HG02970 (cell line): ENCODE results near the gene NXF1.
"Not testable (repeated sequence)": the region's sequence is repeated elsewhere in the genome, so short reads cannot be mapped to it uniquely, and the experiment has no call there.

Experiments
- ATAC-seq: cut with Tn5 transposase; IDR thresholded peaks from one replicate; pipeline ENCODE4 v1.9.1; 2021; ENCODE audit warnings: mild to moderate bottlenecking, moderate library complexity, moderate number of reproducible peaks; ENCODE audit not compliant: unreplicated experiment, low FRiP score

Gene NXF1

DNA sequence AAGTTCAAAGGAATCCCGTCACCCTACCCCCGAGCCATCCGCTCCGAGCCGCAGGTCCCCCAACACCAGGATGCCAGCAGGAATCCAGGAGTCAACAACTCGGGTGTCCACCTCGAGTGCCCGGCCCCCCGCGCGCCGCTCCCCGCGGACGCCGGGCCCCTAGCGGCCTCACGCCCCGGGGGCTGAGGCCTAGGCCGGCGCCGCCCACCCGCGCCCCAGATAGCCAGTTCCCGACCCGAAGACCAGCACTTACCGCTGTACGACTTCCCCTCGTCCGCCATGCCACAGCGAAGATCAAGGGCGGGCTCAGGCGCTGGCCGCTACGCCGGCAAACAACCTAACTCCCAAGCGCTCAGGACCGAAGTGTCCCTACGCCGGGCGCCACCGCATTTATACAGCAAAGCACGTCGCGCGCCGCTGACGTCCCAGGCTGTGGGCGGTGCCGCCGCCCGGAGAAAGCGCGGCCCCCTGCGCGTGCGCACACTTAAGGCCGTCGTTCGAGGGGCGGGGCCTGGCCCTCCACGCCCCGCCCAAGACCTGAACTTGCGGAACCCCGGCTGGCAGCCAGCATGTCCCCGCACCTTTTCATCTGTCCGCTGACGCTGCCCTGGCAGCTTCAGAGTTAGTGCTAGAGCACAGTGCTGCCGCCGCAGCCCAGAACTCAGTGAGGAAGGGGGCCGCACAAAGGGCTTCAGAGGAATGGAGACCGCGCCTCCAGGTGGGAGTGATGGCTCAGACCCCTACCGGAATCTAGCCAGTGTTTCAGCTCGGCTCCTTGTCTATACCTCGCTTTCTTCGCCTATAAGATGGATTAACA is at the start of gene NXF1:
NXF1 (minus strand) TSS at position 365 of the 817 bp plus-strand sequence; CDS start at position 281, 84 bp downstream.
- ATAC-seq: peak; percentile 92

DNA sequence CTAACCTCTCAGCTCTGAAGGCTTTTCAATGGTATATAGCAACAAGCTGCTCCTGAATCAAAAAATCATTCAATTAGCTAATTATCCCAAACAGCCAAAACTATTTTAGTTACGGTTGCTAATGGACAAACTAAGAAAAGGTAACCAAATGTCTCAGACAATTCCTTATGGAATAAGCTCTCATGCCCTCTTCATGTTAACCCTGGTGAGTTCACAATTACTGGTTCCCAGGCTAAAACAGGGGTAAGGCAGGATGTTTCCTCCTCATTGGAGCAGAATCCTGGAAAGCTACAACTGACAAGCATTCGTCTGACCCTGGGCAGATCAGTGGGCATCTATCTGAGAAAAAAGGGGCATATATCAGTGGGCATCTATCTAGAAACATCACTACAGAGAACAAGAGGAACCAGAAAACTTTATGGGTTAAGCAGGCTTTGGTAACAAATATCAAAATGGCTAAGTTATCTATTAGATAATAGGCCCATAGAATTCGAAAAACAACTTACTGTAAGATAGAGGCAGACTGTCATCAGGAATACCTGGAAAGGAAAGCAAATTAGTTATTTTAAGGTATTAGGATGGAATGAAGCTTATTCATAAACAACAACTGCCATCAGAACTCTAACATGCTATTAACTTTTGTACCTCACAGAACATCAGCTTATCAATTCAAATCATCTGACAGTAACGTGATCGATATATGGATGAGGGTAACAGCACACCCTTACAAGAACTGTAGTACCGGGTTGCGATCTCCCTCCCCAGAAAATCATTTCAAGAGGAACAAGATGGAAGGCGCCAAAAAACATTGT is 49.0 kb upstream of the NXF1 start:
- ATAC-seq: no peak

DNA sequence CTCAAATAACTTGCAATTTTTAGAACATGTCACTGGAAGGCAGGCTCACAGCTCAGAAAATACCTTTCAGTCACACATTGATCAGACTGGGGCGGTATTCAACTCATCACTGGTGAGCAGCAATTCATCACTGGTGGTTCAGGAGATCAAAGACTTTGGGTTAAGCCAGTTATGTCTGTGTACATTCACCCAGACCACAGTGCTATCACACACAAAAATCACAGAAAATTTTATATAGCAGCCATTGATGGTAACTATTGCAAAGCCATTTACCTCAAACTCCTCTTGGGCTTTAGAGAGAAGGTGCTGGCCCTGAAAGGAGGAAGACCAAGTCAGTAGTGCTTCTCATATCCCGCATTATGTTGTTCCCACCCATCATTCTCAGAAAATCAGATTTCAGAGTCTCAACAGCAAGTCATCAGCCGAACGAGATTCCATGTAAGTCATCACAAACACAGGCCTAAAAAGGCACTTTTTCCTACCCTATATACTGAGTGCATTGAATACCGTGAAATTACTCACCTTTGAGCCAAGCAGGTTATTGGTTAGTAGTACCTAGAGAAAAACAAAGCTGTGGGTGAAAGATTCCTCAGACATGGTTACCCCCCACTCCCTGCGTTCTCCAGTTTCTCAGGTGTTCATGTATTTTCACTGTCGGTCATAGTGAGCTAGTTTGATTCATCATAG is 48.2 kb upstream of the NXF1 start:
- ATAC-seq: no peak

DNA sequence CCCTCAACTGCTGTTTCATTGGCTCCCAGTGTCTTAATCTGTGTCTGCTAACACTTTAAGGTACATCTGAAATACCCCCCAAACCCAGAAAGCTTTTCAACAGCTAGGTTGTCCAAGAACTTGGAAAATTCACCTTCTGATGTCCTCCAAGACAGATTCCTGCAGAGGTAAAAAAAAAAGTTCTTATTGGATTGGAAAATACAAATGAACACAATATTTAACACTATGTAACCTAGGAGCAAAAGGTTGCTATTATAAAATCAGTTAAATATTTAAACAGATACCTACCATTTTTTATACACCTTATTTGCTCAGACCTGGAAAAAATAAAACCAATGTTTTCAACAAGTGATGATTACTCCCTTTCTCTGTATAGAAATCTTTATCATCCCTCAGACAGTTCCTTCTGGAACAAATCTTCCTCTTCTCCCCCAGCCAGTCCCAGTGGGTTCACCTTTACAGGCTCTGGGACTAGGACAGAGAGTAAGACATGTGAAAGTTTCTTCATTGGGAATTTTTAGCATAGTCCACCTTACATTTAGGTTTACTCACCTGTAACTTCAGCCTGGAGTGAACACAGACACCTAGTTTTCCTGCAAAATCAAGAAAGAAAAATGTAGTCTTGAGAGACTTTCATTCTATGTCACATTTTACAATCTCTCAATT is 47.4 kb upstream of the NXF1 start:
- ATAC-seq: no peak

- ATAC-seq: no peak
These were observed 46.7 kb upstream of the NXF1 start for GRCh38 chr11:62851807-62852522.

DNA sequence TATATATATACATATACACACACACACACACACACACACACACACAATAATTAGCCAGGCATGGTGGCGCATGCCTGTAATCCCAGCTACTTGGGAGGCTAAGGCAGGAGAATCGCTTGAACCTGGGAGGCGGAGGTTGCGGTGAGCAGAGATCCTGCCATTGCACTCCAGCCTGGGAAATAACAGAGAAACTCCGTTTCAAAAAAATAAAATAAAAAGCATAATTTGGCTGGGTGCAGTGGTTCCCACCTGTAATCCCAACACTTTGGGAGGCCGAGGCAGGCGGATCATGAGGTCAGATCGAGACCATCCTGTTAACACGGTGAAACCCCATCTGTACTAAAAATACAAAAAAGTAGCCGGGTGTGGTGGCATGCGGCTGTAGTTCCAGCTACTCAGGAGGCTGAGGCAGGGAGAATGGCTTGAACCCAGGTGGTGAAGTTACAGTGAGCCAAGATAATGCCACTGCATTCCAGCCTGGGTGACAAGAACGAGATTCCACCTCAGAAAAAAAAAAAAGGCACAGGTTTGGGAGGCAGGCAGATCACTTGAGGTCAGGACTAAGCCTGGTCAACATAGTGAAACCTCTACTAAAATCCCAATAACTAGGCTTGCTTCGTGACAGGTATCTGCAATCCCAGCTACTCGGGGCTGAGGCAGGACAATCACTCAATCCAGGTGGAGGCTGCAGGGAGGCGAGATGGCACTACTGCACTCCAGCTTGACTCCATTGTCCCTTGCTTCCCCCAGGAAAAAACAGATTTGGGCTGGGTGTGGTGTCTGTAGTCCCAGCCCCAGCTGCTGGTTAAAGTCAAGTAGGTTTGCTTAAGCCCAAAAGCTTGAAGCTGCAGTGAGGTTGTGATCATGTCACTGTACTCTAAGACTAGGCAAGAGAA is 45.9 kb upstream of the NXF1 start:
- ATAC-seq: no peak

- ATAC-seq: no peak
These were observed 42.6 kb upstream of the NXF1 start for GRCh38 chr11:62847767-62848314.

GRCh38 chr11:62846177-62846576 is 40.9 kb upstream of the NXF1 start:
- ATAC-seq: no peak

DNA sequence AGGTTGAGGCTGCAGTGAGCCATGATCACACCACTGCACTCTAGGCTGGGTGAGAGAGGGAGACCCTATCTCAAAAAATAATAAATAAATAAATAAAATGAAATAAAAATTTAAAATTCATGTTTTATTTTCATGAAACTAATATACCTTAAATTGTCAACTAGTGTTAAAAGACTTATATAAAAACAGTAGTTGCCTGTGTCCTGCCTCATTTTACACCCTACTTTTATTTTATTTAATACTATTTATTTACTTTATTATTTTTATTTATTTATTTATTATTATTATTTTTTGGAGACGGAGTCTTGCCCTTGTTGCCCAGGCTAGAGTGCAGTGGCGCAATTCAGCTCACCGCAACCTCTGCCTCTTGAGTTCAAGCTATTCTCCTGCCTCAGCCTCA is 38.9 kb upstream of the NXF1 start:
- ATAC-seq: no peak

- ATAC-seq: no peak
These were observed 38.2 kb upstream of the NXF1 start for GRCh38 chr11:62843466-62843865.

GRCh38 chr11:62842891-62843290 is 37.7 kb upstream of the NXF1 start:
- ATAC-seq: not testable (repeated sequence)

DNA sequence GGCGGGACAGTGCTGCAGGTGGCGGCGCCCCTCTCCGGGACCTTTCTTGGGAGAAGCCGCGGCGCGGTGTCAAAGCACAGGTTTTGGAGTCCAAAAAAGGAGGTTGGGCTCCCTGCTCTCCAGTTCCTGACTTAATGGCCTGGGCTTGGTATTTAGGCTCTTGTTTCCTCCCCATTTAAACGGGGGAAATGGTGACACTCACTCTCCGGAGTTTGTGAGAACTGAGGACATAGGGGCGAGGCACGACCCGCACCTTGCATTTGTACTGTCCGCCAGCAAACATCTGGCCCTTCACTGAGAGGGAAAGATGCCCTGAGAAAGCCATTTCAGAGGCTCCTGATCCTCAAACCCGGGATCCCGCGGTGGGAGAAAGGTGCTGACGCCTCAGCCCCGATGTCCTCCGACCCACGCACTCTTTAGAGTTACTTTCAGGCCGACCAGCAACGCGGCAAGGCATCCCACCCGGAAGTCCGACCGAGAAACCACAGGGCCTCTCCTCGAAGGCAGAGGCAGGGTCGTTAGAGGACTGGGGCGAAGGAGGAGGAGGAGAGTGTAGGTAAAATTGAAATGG is 37.0 kb upstream of the NXF1 start:
- ATAC-seq: no peak

GRCh38 chr11:62841361-62842170 is 36.3 kb upstream of the NXF1 start:
- ATAC-seq: peak; percentile 50

DNA sequence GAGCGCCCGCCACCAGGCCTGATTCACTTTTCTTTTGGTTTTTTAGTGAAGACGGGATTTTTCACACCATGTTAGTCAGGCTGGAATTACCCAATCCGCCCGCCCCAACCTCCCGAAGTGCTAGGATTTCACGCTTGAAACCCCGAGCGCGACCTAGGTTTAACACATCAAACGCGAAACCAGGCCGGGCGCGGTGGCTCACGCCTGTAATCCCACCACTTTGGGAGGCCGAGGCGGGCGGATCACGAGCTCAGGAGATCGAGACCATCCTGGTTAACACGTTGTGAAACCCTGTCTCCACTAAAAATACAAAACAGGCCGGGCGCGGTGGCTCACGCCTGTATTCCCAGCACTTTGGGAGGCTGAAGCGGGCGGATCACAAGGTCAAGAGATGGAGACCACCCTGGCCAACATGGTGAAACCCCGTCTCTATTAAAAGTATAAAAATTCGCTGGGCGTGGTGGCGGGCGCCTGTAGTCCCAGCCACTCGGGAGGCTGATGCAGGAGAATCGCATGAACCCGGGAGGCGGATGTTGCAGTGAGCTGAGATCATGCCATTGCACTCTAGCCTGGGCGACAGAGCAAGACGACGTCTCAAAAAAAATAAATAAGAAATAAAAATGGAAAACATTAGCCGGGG is 35.6 kb upstream of the NXF1 start:
- ATAC-seq: peak; percentile 16

DNA sequence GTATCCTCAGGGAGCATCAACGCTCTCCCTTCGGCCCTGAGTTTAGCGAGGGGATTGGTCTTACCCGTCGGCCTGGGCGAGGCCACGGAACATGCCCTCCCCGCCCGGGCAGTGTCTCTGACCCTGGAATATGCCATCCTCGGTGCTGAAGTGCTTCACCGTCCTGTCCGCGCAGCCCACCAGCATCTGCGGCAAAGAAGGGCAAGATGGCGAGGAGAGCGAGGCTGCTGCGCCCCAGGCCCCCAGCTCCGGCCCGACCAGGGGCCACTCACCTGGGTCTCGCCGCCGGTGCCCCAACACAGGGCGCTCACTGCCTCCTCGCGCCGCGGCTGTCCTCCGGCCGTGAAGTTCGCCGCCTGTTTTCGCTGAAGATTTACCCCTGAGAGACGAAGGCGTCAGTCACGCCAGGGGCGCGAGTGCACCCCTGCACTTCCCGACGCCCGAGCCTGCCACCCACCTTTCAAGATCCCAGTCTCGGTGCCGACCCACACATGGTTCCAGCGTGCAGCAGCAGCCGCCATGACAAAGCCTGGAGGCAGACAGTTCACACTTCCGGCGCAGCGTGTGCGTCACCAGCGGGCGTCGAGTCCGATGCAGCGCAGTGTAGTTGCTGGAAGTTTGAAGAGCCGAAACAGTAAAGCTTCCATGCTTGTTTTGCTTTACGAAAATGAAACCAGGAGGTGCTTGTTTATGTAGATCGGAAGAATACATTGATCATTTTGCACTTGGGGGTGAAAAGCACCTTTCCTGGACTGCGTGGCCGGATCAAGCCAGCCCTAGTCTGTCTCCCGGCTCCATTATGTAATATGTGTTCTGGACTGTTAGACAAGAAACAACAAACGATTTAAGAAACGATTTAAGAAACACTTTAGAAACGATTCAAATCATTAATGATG is 34.1 kb upstream of the NXF1 start, which contains the start of gene WDR74:
WDR74 (minus strand) TSS at position 541 of the 896 bp plus-strand sequence; CDS start at position 521, 20 bp downstream.
- ATAC-seq: peak; percentile 42

- ATAC-seq: no peak
These were observed 30.1 kb upstream of the NXF1 start for GRCh38 chr11:62835336-62835735.
